HEK293 (cell line): ENCODE measurements around the gene ERCC6.

ENCODE experiments used
- CTCF ChIA-PET: fragments of 350-600 bp; formaldehyde crosslinking; extraction: SDS; loops from one replicate; lab custom pipeline; 2021; ENCODE audit warnings: antibody characterized with exemption; lab: Yijun Ruan, JAX
- POLR2A ChIA-PET: fragments of 300-600 bp; formaldehyde crosslinking; extraction: SDS; loops from one replicate; lab custom pipeline; 2020; ENCODE audit warnings: antibody characterized with exemption, inconsistent platforms; lab: Yijun Ruan, JAX
- H3K27ac ChIP-seq: fragments of 200-500 bp; sonication (Bioruptor generic); 2 replicates; pipeline ENCODE4 v1.5.1; 2014; ENCODE audit warnings: low read depth, low read length, control low read depth, inconsistent platforms; ENCODE audit errors: extremely low read depth
- H3K36me3 ChIP-seq, 2 experiments: fragments of 200-500 bp in 1 of 2; sonication (Bioruptor generic) in 1 of 2; 1 replicate in 1 of 2; 2 replicates in 1 of 2; pipeline ENCODE4 v1.5.1; 2014 to 2017; ENCODE audit warnings: inconsistent platforms in 2 of 2, low read length in 2 of 2; ENCODE audit not compliant: control insufficient read depth in 2 of 2, insufficient read depth in 1 of 2
- H3K4me1 ChIP-seq: fragments of 200-500 bp; sonication (Bioruptor generic); 2 replicates; pipeline ENCODE4 v1.5.1; 2014; ENCODE audit warnings: mild to moderate bottlenecking, low read length, inconsistent platforms; ENCODE audit not compliant: control insufficient read depth, insufficient read depth
- H3K4me3 ChIP-seq: 2 replicates; pipeline ENCODE4 v1.5.1; 2011; ENCODE audit warnings: low read depth, mild to moderate bottlenecking, control low read depth, low read length, moderate library complexity
- H3K9me3 ChIP-seq: fragments of 200-500 bp; sonication (Bioruptor generic); 2 replicates; pipeline ENCODE4 v1.5.1; 2014; ENCODE audit warnings: low read depth, low read length, inconsistent platforms; ENCODE audit not compliant: control insufficient read depth, insufficient read depth
- GLIS2 ChIP-seq: fragments of 450-650 bp; formaldehyde crosslinking; IDR thresholded peaks from 2 replicates; pipeline ENCODE4 v1.5.1; 2016; ENCODE audit warnings: missing biosample characterization, missing genetic modification characterization
- SP2 ChIP-seq: fragments of 450-650 bp; formaldehyde crosslinking; IDR thresholded peaks from 2 replicates; pipeline ENCODE4 v1.5.1; 2016; ENCODE audit warnings: missing biosample characterization, missing genetic modification characterization
- ZBTB21 ChIP-seq: fragments of 450-650 bp; formaldehyde crosslinking; IDR thresholded peaks from 2 replicates; pipeline ENCODE4 v1.5.1; 2017; ENCODE audit warnings: missing biosample characterization, missing genetic modification characterization
- ZFP37 ChIP-seq: fragments of 450-650 bp; formaldehyde crosslinking; IDR thresholded peaks from 2 replicates; pipeline ENCODE4 v1.5.1; 2016; ENCODE audit warnings: missing biosample characterization, missing genetic modification characterization
- ZNF175 ChIP-seq: fragments of 450-650 bp; formaldehyde crosslinking; IDR thresholded peaks from 2 replicates; pipeline ENCODE4 v1.5.1; 2016; ENCODE audit warnings: missing biosample characterization, missing genetic modification characterization
- ZNF274 ChIP-seq, 2 experiments: fragments of 200-500 bp in 1 of 2; fragments of 450-650 bp in 1 of 2; sonication (Bioruptor generic) in 1 of 2; formaldehyde crosslinking in 1 of 2; IDR thresholded peaks; 2 replicates each; pipeline versions ENCODE4 v1.5.1 to v1.6.1; 2014 to 2016; ENCODE audit warnings: borderline replicate concordance in 1 of 2, inconsistent platforms in 1 of 2, low read length in 1 of 2, missing biosample characterization in 1 of 2, missing genetic modification characterization in 1 of 2
- ZNF311 ChIP-seq: fragments of 450-650 bp; formaldehyde crosslinking; IDR thresholded peaks from 2 replicates; pipeline ENCODE4 v1.5.1; 2017; ENCODE audit warnings: missing biosample characterization, missing genetic modification characterization, borderline replicate concordance
- ZNF335 ChIP-seq: fragments of 450-650 bp; formaldehyde crosslinking; conservative IDR thresholded peaks from 2 replicates; pipeline ENCODE4 v1.5.1; 2016; ENCODE audit warnings: missing biosample characterization, missing genetic modification characterization
- ZNF391 ChIP-seq: fragments of 450-650 bp; formaldehyde crosslinking; IDR thresholded peaks from 2 replicates; pipeline ENCODE4 v1.5.1; 2016; ENCODE audit warnings: low read depth, missing biosample characterization, missing genetic modification characterization, borderline replicate concordance
- ZNF561 ChIP-seq: fragments of 450-650 bp; IDR thresholded peaks from 2 replicates; pipeline ENCODE4 v1.5.1; 2018; ENCODE audit warnings: missing biosample characterization, missing genetic modification characterization, borderline replicate concordance
- ZNF621 ChIP-seq: fragments of 450-650 bp; formaldehyde crosslinking; IDR thresholded peaks from 2 replicates; pipeline ENCODE4 v1.5.1; 2017; ENCODE audit warnings: missing biosample characterization, missing genetic modification characterization
- ZNF747 ChIP-seq: fragments of 450-650 bp; formaldehyde crosslinking; IDR thresholded peaks from 2 replicates; pipeline ENCODE4 v1.5.1; 2016; ENCODE audit warnings: missing biosample characterization, missing genetic modification characterization
- ZNF830 ChIP-seq: fragments of 450-650 bp; IDR thresholded peaks from 2 replicates; pipeline ENCODE4 v1.5.0; 2018; ENCODE audit warnings: missing biosample characterization, missing genetic modification characterization, low read depth, mild to moderate bottlenecking, moderate library complexity
- TF ChIP-seq, protein P1 (sequence below): IDR thresholded peaks from 2 replicates; pipeline ENCODE4 v1.6.1; 2011; ENCODE audit warnings: mild to moderate bottlenecking, low read depth, low read length, borderline replicate concordance
- TF ChIP-seq, protein P2 (sequence below): fragments of 450-650 bp; formaldehyde crosslinking; IDR thresholded peaks from 2 replicates; pipeline ENCODE4 v1.5.1; 2016; ENCODE audit warnings: missing biosample characterization, missing genetic modification characterization
- TF ChIP-seq, protein P3 (sequence below): fragments of 450-650 bp; formaldehyde crosslinking; IDR thresholded peaks from 2 replicates; pipeline ENCODE4 v1.5.1; 2016; ENCODE audit warnings: missing biosample characterization, missing genetic modification characterization
- TF ChIP-seq, protein P4 (sequence below): fragments of 450-650 bp; IDR thresholded peaks from 2 replicates; pipeline ENCODE4 v1.5.1; 2018; ENCODE audit warnings: missing biosample characterization, missing genetic modification characterization

The ERCC6 gene

DNA sequence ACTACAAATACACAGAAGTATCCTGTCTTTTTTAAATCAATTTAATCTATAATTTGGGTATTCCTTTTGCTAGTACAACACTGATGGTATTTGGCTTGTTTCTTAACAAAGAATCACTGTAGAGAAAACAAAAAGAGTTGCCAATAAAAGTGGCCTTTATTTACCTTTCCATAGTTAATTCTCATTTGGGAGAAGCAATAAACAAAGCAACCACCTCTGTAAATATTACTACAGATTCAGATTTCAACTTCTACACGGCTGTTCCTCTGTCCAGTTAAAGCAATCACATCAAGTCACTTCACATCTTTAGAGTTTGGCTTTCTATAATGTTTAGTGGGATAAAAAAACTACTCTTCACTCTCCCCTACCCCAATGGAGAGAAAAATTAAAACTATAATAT lies 34.4 kb downstream of the ERCC6 start:
- Histone ChIP-seq H3K9me3 (no peaks in the 10 kb centered on the region), H3K4me1 (peaks cover 8% of the 10 kb centered on the region; the same call in 1 of the 2 replicates), H3K36me3 (peaks cover 4 to 12% of the 10 kb centered on the region in 2 experiments; a peak in 2 of 3 replicates), H3K4me3 (no peak overlapping the region), H3K27ac (no peak overlapping the region)
- no peak for TF ChIP-seq ZNF311
- TF ChIP-seq, protein P1, sequence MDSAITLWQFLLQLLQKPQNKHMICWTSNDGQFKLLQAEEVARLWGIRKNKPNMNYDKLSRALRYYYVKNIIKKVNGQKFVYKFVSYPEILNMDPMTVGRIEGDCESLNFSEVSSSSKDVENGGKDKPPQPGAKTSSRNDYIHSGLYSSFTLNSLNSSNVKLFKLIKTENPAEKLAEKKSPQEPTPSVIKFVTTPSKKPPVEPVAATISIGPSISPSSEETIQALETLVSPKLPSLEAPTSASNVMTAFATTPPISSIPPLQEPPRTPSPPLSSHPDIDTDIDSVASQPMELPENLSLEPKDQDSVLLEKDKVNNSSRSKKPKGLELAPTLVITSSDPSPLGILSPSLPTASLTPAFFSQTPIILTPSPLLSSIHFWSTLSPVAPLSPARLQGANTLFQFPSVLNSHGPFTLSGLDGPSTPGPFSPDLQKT, result no peak
- no peak for TF ChIP-seq ZNF274 (IDR thresholded peaks at IDR 0.05; ENCODE audit: low read length)
- TF ChIP-seq ZNF274 (tag by site-specific recombination; IDR thresholded peaks at IDR 0.05; ENCODE audit: borderline replicate concordance), result no peak
- no peak for TF ChIP-seq ZNF561 (tag by site-specific recombination)
- no peak for TF ChIP-seq GLIS2 (tag by site-specific recombination)
- no peak for TF ChIP-seq ZFP37
- TF ChIP-seq, protein P2, sequence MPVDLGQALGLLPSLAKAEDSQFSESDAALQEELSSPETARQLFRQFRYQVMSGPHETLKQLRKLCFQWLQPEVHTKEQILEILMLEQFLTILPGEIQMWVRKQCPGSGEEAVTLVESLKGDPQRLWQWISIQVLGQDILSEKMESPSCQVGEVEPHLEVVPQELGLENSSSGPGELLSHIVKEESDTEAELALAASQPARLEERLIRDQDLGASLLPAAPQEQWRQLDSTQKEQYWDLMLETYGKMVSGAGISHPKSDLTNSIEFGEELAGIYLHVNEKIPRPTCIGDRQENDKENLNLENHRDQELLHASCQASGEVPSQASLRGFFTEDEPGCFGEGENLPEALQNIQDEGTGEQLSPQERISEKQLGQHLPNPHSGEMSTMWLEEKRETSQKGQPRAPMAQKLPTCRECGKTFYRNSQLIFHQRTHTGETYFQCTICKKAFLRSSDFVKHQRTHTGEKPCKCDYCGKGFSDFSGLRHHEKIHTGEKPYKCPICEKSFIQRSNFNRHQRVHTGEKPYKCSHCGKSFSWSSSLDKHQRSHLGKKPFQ, result no peak
- POLR2A ChIA-PET, result no interaction called here
- CTCF ChIA-PET, result interaction anchor here (0.8 to 1.0 kb wide), 3 partner anchors 97 to 846 kb away, joined by 3 to 5 read pairs (median 3); no protein-coding TSS in a partner anchor

DNA sequence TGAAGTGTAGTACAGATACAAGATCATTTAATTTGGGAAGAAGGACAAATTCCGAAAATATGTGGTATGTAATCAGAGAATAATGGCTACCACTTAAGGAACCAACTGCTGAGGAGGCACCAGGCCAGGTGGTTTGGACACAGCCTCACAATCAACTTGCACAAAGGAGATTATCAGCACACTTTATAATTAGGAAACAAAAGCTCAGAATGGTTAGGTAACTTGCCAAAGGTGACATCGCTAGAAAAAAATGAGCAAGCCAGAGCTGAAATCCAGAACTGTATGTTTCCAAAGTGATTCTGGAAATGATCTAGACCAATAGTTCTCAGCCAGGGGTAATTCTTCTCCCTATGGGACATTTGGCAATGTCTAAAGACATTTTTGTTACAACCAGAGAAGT lies 36.6 kb downstream of the ERCC6 start:
- POLR2A ChIA-PET, result no interaction called here
- Histone ChIP-seq H3K27ac (no peak overlapping the region), H3K4me3 (no peak overlapping the region), H3K4me1 (peaks cover 8% of the 10 kb centered on the region; the same call in 1 of the 2 replicates), H3K36me3 (peaks cover 4 to 12% of the 10 kb centered on the region in 2 experiments; a peak in 2 of 3 replicates), H3K9me3 (no peaks in the 10 kb centered on the region)
- TF ChIP-seq ZNF747 (tag by site-specific recombination) (no peak), ZNF175 (tag by site-specific recombination) (no peak), ZNF335 (no peak), SP2 (tag by site-specific recombination) (no peak), ZBTB21 (tag by site-specific recombination) (no peak), ZNF391 (tag by site-specific recombination) (no peak), ZNF830 (no peak), ZNF621 (tag by site-specific recombination) (no peak)
- TF ChIP-seq, protein P3, sequence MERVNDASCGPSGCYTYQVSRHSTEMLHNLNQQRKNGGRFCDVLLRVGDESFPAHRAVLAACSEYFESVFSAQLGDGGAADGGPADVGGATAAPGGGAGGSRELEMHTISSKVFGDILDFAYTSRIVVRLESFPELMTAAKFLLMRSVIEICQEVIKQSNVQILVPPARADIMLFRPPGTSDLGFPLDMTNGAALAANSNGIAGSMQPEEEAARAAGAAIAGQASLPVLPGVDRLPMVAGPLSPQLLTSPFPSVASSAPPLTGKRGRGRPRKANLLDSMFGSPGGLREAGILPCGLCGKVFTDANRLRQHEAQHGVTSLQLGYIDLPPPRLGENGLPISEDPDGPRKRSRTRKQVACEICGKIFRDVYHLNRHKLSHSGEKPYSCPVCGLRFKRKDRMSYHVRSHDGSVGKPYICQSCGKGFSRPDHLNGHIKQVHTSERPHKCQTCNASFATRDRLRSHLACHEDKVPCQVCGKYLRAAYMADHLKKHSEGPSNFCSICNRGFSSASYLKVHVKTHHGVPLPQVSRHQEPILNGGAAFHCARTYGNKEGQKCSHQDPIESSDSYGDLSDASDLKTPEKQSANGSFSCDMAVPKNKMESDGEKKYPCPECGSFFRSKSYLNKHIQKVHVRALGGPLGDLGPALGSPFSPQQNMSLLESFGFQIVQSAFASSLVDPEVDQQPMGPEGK (tag by site-specific recombination), result no peak
- TF ChIP-seq, protein P4, sequence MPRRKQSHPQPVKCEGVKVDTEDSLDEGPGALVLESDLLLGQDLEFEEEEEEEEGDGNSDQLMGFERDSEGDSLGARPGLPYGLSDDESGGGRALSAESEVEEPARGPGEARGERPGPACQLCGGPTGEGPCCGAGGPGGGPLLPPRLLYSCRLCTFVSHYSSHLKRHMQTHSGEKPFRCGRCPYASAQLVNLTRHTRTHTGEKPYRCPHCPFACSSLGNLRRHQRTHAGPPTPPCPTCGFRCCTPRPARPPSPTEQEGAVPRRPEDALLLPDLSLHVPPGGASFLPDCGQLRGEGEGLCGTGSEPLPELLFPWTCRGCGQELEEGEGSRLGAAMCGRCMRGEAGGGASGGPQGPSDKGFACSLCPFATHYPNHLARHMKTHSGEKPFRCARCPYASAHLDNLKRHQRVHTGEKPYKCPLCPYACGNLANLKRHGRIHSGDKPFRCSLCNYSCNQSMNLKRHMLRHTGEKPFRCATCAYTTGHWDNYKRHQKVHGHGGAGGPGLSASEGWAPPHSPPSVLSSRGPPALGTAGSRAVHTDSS (tag by site-specific recombination), result no peak
- CTCF ChIA-PET, result interaction anchor here (0.6 to 4.5 kb wide), 4 partner anchors 10 to 520 kb away, joined by 3 to 25 read pairs (median 6); no protein-coding TSS in a partner anchor
